A549 (cell line): Measurements from ENCODE around the gene RIPK4. TPM values are rescaled to one million over a fixed set of nuclear protein-coding genes. Genes with fewer than 3 reads are reported as not detected.

ENCODE experiments used
- ATAC-seq, 2 experiments: fragments of 200-7000 bp in 1 of 2; fragments of >200 bp in 1 of 2; cut with Nextera tagmentation in 1 of 2; cut with Tn5 transposase in 1 of 2; 3 replicates each; pipeline versions ENCODE4 v1.8.0 to v1.9.1; 2018 to 2020; ENCODE audit warnings: mild to moderate bottlenecking in 1 of 2, moderate library complexity in 1 of 2
- CTCF ChIA-PET: fragments of 300-600 bp; sonication (Branson Sonifier 250); formaldehyde crosslinking; extraction: SDS; loops from one replicate; lab custom pipeline; 2021; ENCODE audit warnings: antibody characterized with exemption, inconsistent platforms; lab: Yijun Ruan, JAX
- POLR2A ChIA-PET: fragments of 350-600 bp; formaldehyde crosslinking; extraction: SDS; loops from one replicate; lab custom pipeline; 2021; ENCODE audit warnings: antibody characterized with exemption, inconsistent platforms; lab: Yijun Ruan, JAX
- DNase-seq, 2 experiments: peaks; one replicate each; pipeline versions ENCODE4 v3.0.0 to v3.0.0-alpha.2; 2011 to 2016; ENCODE audit warnings: low read depth in 1 of 2, low spot score in 1 of 2
- FAIRE-seq: peaks from 2 replicates; lab custom pipeline; 2011; peaks lifted over from hg19 to GRCh38; lab: Jason Lieb, UNC
- H3K27ac ChIP-seq, 2 experiments: fragments of >200 bp; sonication (Bioruptor Twin); formaldehyde crosslinking; 3 replicates each; pipeline ENCODE4 v1.5.1; 2016 to 2017
- H3K4me1 ChIP-seq: fragments of >200 bp; sonication (Bioruptor Twin); formaldehyde crosslinking; 3 replicates; pipeline ENCODE4 v1.6.1; 2016
- H3K4me2 ChIP-seq: fragments of >200 bp; sonication (Bioruptor Twin); formaldehyde crosslinking; 3 replicates; pipeline ENCODE4 v1.6.1; 2016
- H3K4me3 ChIP-seq: fragments of >200 bp; sonication (Bioruptor Twin); formaldehyde crosslinking; 3 replicates; pipeline ENCODE4 v1.5.1; 2016
- H3K9me3 ChIP-seq: fragments of >200 bp; sonication (Bioruptor Twin); formaldehyde crosslinking; 3 replicates; pipeline ENCODE4 v1.6.1; 2016
- BHLHE40 ChIP-seq: IDR thresholded peaks from 2 replicates; pipeline ENCODE4 v1.6.1; 2012; ENCODE audit warnings: low read depth, low read length, inconsistent platforms
- EHF ChIP-seq: fragments of 250-450 bp; sonication (Bioruptor Pico); IDR thresholded peaks from 2 replicates; pipeline ENCODE4 v1.5.0; 2020; ENCODE audit warnings: mild to moderate bottlenecking
- EHMT2 ChIP-seq: fragments of 200-600 bp; sonication (generic); IDR thresholded peaks from 2 replicates; pipeline ENCODE4 v1.6.1; 2016; ENCODE audit warnings: antibody characterized with exemption, low read depth, mild to moderate bottlenecking, moderate library complexity
- FOSB ChIP-seq: fragments of 250-450 bp; sonication (Bioruptor Pico); IDR thresholded peaks from 2 replicates; pipeline ENCODE4 v1.5.0; 2020; ENCODE audit warnings: mild to moderate bottlenecking, moderate library complexity
- FOSL2 ChIP-seq, 2 experiments: fragments of 450-650 bp in 1 of 2; fragments of >200 bp in 1 of 2; sonication (Bioruptor Twin) in 1 of 2; formaldehyde crosslinking; IDR thresholded peaks; 2 replicates each; pipeline versions ENCODE4 v1.5.0 to v1.6.1; 2016 to 2020; ENCODE audit warnings: mild to moderate bottlenecking in 1 of 2, moderate library complexity in 1 of 2
- GATA3 ChIP-seq: IDR thresholded peaks from 2 replicates; pipeline ENCODE4 v1.6.1; 2012; ENCODE audit warnings: borderline replicate concordance
- HOXA7 ChIP-seq: fragments of 250-450 bp; sonication (Bioruptor Pico); IDR thresholded peaks from 2 replicates; pipeline ENCODE4 v1.5.0; 2020; ENCODE audit warnings: mild to moderate bottlenecking, moderate library complexity
- HOXB13 ChIP-seq: fragments of 250-450 bp; sonication (Bioruptor Pico); IDR thresholded peaks from 2 replicates; pipeline ENCODE4 v1.5.0; 2020; ENCODE audit warnings: low read depth, mild to moderate bottlenecking, moderate library complexity
- HOXB5 ChIP-seq: fragments of 250-450 bp; sonication (Bioruptor Pico); IDR thresholded peaks from 2 replicates; pipeline ENCODE4 v1.5.0; 2020; ENCODE audit warnings: mild to moderate bottlenecking, moderate library complexity
- JUN ChIP-seq, 2 experiments: fragments of >200 bp; sonication (Bioruptor Twin); formaldehyde crosslinking; IDR thresholded peaks; 2 replicates in 1 of 2; 3 replicates in 1 of 2; pipeline ENCODE4 v1.6.1; 2016 to 2017
- JUNB ChIP-seq: fragments of >200 bp; sonication (Bioruptor Twin); formaldehyde crosslinking; IDR thresholded peaks from 2 replicates; pipeline ENCODE4 v1.6.1; 2016
- MAFK ChIP-seq: fragments of 450-650 bp; IDR thresholded peaks from 2 replicates; pipeline ENCODE4 v1.6.1; 2014; ENCODE audit not compliant: partially characterized antibody
- MYC ChIP-seq: IDR thresholded peaks from 2 replicates; pipeline ENCODE4 v1.6.1; 2012; ENCODE audit warnings: mild to moderate bottlenecking, inconsistent platforms, low read length, improper control_type of control experiment, borderline replicate concordance
- NPAS2 ChIP-seq: fragments of 250-450 bp; sonication (Bioruptor Pico); IDR thresholded peaks from 2 replicates; pipeline ENCODE4 v1.8.0; 2022; ENCODE audit warnings: mild to moderate bottlenecking, moderate library complexity, borderline replicate concordance
- PHF8 ChIP-seq: fragments of 200-600 bp; sonication (generic); IDR thresholded peaks from 2 replicates; pipeline ENCODE4 v1.6.1; 2016; ENCODE audit warnings: low read depth, mild to moderate bottlenecking, antibody characterized with exemption, moderate library complexity, borderline replicate concordance
- POLR2AphosphoS2 ChIP-seq: conservative IDR thresholded peaks from 2 replicates; pipeline ENCODE4 v1.6.1; 2012; ENCODE audit warnings: low read length, improper control_type of control experiment, inconsistent platforms
- RAD21 ChIP-seq, 2 experiments: fragments of >200 bp in 1 of 2; sonication (Bioruptor Twin) in 1 of 2; formaldehyde crosslinking in 1 of 2; IDR thresholded peaks in 1 of 2; conservative IDR thresholded peaks in 1 of 2; 2 replicates in 1 of 2; 3 replicates in 1 of 2; pipeline ENCODE4 v1.6.1; 2012 to 2018; ENCODE audit warnings: inconsistent platforms in 1 of 2
- RARB ChIP-seq: fragments of 250-450 bp; sonication (Bioruptor Pico); IDR thresholded peaks from 2 replicates; pipeline ENCODE4 v1.8.0; 2021; ENCODE audit warnings: mild to moderate bottlenecking, moderate library complexity
- RCOR1 ChIP-seq: fragments of 150-350 bp; IDR thresholded peaks from 2 replicates; pipeline ENCODE4 v1.6.1; 2014; ENCODE audit warnings: antibody characterized with exemption, low read length, low read depth
- RFX5 ChIP-seq: fragments of 450-650 bp; IDR thresholded peaks from 2 replicates; pipeline ENCODE4 v1.7.1; 2014; ENCODE audit warnings: antibody characterized with exemption, mild to moderate bottlenecking, moderate library complexity
- RNF2 ChIP-seq: fragments of 200-600 bp; sonication (generic); IDR thresholded peaks from 2 replicates; pipeline ENCODE4 v1.6.1; 2016; ENCODE audit warnings: low read depth, mild to moderate bottlenecking, antibody characterized with exemption, moderate library complexity, borderline replicate concordance
- TFCP2L1 ChIP-seq: fragments of 250-450 bp; sonication (Bioruptor Pico); IDR thresholded peaks from 2 replicates; pipeline ENCODE4 v1.5.0; 2021; ENCODE audit warnings: mild to moderate bottlenecking
- WGBS: methylation state at CpG from one replicate; pipeline ENCODE4 v1.1.6; 2017; ENCODE audit errors: missing lambda C conversion rate; 5-methylcytosine and 5-hydroxymethylcytosine counted together
- polyA plus RNA-seq, 4 experiments: library from polyadenylated mRNA; depleted of rRNA in 3 of 4; stranded (reverse); fragments of >200 nt; fragmentation: RNase III in 1 of 4; extraction: RNeasy Plus Mini Kit Qiagen cat#74134 plus additional on column Dnase treatment in 1 of 4; gene quantifications; 2 replicates in 3 of 4; 3 replicates in 1 of 4; pipeline ENCODE4 v1.2.3, GENCODE V29; 2011 to 2017
- TF ChIP-seq, protein P1 (sequence below): IDR thresholded peaks from 2 replicates; pipeline ENCODE4 v1.6.1; 2012; ENCODE audit warnings: low read depth, borderline replicate concordance
- TF ChIP-seq, protein P2 (sequence below): fragments of 250-450 bp; sonication (Bioruptor Pico); IDR thresholded peaks from 2 replicates; pipeline ENCODE4 v1.5.0; 2021; ENCODE audit warnings: mild to moderate bottlenecking, moderate library complexity, borderline replicate concordance
- TF ChIP-seq, protein P3 (sequence below): fragments of >200 bp; sonication (Bioruptor Twin); formaldehyde crosslinking; IDR thresholded peaks from 2 replicates; pipeline ENCODE4 v1.6.1; 2016
- TF ChIP-seq, protein P4 (sequence below): fragments of >200 bp; sonication (Bioruptor Twin); formaldehyde crosslinking; IDR thresholded peaks from 3 replicates; pipeline ENCODE4 v1.6.1; 2016
- TF ChIP-seq, protein P5 (sequence below): fragments of 150-350 bp; IDR thresholded peaks from 2 replicates; pipeline ENCODE4 v1.6.1; 2014; ENCODE audit warnings: low read depth, mild to moderate bottlenecking, low read length
- TF ChIP-seq, protein P6 (sequence below): fragments of >200 bp; sonication (Bioruptor Twin); formaldehyde crosslinking; IDR thresholded peaks from 3 replicates; pipeline ENCODE4 v1.5.1; 2016

RIPK4 gene
- polyA plus RNA-seq, 2 of the 4 experiments (the other 2 are of a cell fraction): 3.0 to 5.7 TPM

DNA sequence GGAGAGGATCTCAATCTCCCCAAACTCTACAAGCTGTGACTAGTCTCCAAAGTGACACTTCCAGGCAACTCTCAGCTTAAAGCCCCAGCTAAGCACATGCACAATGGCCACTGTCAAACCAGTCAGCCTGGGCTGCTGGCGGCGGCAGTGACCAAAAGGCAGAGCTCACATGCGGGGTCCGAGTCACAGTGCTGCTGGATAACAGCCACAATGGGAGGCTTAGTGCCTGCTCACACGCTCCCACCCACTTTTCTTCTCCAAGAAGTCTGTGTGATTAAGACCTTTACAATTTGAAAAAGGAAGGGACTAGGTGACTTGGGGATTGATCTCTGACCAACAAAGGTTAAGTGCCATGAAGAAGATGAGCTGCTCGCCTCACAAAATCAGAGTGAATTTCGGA is 16.8 kb downstream of the RIPK4 start:
- 82% methylated on average over 6 of the region's 7 CpGs for WGBS

DNA sequence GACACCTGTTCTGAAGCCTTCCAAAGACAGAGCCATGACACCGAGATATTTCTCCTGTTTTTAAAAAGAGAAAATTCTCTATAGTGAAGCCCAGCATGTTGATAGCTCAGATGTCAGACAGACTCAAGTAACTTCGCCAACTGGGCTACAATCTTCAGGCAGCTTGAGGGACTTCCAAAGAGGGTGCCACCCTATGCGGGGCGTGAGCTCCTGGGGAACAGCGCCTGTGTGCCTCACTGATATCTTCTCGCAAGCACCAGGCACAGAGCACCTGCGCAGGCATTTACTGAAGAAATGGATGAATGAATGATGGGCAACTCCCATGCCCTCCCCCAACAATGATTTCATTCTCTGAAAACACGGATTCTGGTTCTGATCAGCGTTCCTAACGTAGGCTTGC is 17.6 kb downstream of the RIPK4 start:
- Histone ChIP-seq H3K4me3 (no peak overlapping the region), H3K4me2 (no peak overlapping the region), H3K27ac (no peak overlapping the region), H3K9me3 (no peaks in the 10 kb centered on the region), H3K4me1 (peaks cover 34% of the 10 kb centered on the region)
- CTCF ChIA-PET: interaction anchor here (3.5 kb wide), 1 partner anchor 137 kb away, joined by 15 read pairs; no protein-coding TSS in a partner anchor
- DNase-seq (no peak), ATAC-seq (no peak), FAIRE-seq (no peak)
- POLR2A ChIA-PET: no interaction called here
- 94% methylated on average over 10 of the region's 10 CpGs for WGBS
- TF ChIP-seq GATA3: no peak
- TF ChIP-seq, protein P1, sequence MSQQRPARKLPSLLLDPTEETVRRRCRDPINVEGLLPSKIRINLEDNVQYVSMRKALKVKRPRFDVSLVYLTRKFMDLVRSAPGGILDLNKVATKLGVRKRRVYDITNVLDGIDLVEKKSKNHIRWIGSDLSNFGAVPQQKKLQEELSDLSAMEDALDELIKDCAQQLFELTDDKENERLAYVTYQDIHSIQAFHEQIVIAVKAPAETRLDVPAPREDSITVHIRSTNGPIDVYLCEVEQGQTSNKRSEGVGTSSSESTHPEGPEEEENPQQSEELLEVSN: no peak
- TF ChIP-seq, protein P2, sequence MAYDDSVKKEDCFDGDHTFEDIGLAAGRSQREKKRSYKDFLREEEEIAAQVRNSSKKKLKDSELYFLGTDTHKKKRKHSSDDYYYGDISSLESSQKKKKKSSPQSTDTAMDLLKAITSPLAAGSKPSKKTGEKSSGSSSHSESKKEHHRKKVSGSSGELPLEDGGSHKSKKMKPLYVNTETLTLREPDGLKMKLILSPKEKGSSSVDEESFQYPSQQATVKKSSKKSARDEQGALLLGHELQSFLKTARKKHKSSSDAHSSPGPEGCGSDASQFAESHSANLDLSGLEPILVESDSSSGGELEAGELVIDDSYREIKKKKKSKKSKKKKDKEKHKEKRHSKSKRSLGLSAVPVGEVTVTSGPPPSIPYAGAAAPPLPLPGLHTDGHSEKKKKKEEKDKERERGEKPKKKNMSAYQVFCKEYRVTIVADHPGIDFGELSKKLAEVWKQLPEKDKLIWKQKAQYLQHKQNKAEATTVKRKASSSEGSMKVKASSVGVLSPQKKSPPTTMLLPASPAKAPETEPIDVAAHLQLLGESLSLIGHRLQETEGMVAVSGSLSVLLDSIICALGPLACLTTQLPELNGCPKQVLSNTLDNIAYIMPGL (CRISPR knock-in tag): no peak
- no peak for TF ChIP-seq HOXA7 (CRISPR knock-in tag)
- no peak for TF ChIP-seq PHF8
- no peak for TF ChIP-seq FOSL2 (IDR thresholded peaks at IDR 0.05)
- TF ChIP-seq FOSL2 (CRISPR knock-in tag; IDR thresholded peaks at IDR 0.05): no peak
- TF ChIP-seq EHF (CRISPR knock-in tag): no peak
- TF ChIP-seq RARB (CRISPR knock-in tag): no peak
- TF ChIP-seq MYC: no peak
- TF ChIP-seq TFCP2L1 (CRISPR knock-in tag): no peak
- no peak for TF ChIP-seq EHMT2
- no peak for TF ChIP-seq NPAS2 (CRISPR knock-in tag)
- TF ChIP-seq RFX5: no peak
- TF ChIP-seq BHLHE40: no peak
- TF ChIP-seq, protein P3, sequence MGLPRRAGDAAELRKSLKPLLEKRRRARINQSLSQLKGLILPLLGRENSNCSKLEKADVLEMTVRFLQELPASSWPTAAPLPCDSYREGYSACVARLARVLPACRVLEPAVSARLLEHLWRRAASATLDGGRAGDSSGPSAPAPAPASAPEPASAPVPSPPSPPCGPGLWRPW: no peak
- no peak for TF ChIP-seq MAFK
- no peak for TF ChIP-seq HOXB5 (CRISPR knock-in tag)

More for the DNA sequence above, 16.8 kb downstream of the RIPK4 start:
- TF ChIP-seq, protein P4, sequence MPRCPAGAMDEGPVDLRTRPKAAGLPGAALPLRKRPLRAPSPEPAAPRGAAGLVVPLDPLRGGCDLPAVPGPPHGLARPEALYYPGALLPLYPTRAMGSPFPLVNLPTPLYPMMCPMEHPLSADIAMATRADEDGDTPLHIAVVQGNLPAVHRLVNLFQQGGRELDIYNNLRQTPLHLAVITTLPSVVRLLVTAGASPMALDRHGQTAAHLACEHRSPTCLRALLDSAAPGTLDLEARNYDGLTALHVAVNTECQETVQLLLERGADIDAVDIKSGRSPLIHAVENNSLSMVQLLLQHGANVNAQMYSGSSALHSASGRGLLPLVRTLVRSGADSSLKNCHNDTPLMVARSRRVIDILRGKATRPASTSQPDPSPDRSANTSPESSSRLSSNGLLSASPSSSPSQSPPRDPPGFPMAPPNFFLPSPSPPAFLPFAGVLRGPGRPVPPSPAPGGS: no peak
- TF ChIP-seq POLR2AphosphoS2 (no peak), FOSB (CRISPR knock-in tag) (no peak), RAD21 (conservative IDR thresholded peaks at IDR 0.05 in 1 of 2, IDR thresholded peaks at IDR 0.05 in 1 of 2) (no peak), JUN (IDR thresholded peaks at IDR 0.05) (no peak), HOXB13 (CRISPR knock-in tag) (no peak), JUNB (no peak), RCOR1 (no peak), RNF2 (no peak)
- TF ChIP-seq, protein P5, sequence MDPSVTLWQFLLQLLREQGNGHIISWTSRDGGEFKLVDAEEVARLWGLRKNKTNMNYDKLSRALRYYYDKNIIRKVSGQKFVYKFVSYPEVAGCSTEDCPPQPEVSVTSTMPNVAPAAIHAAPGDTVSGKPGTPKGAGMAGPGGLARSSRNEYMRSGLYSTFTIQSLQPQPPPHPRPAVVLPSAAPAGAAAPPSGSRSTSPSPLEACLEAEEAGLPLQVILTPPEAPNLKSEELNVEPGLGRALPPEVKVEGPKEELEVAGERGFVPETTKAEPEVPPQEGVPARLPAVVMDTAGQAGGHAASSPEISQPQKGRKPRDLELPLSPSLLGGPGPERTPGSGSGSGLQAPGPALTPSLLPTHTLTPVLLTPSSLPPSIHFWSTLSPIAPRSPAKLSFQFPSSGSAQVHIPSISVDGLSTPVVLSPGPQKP: no peak
- TF ChIP-seq, protein P2 (CRISPR knock-in tag): no peak
- TF ChIP-seq, protein P6, sequence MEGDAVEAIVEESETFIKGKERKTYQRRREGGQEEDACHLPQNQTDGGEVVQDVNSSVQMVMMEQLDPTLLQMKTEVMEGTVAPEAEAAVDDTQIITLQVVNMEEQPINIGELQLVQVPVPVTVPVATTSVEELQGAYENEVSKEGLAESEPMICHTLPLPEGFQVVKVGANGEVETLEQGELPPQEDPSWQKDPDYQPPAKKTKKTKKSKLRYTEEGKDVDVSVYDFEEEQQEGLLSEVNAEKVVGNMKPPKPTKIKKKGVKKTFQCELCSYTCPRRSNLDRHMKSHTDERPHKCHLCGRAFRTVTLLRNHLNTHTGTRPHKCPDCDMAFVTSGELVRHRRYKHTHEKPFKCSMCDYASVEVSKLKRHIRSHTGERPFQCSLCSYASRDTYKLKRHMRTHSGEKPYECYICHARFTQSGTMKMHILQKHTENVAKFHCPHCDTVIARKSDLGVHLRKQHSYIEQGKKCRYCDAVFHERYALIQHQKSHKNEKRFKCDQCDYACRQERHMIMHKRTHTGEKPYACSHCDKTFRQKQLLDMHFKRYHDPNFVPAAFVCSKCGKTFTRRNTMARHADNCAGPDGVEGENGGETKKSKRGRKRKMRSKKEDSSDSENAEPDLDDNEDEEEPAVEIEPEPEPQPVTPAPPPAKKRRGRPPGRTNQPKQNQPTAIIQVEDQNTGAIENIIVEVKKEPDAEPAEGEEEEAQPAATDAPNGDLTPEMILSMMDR: no peak
- FAIRE-seq (no peak), ATAC-seq (no peak), DNase-seq (no peak)
- Histone ChIP-seq H3K9me3 (no peaks in the 10 kb centered on the region), H3K4me1 (peaks cover 34% of the 10 kb centered on the region), H3K4me2 (peak overlapping the region; percentile 52), H3K4me3 (no peak overlapping the region), H3K27ac (peak overlapping the region in 1 of 2 experiments; percentile 71; a peak in 3 of 6 replicates)
- ChIA-PET POLR2A (no interaction called here), CTCF (interaction anchor here (0.5 to 3.5 kb wide), 4 partner anchors 18 to 1452 kb away, joined by 3 to 15 read pairs (median 3); no protein-coding TSS in a partner anchor)
